AG04449 (cell line): Measurements from ENCODE around the gene CEP192.

Source experiments
- CTCF ChIA-PET: fragments of 350-600 bp; formaldehyde crosslinking; extraction: SDS; loops from one replicate; lab custom pipeline; 2021; ENCODE audit warnings: antibody characterized with exemption; lab: Yijun Ruan, JAX
- POLR2A ChIA-PET: fragments of 400-600, 350-600 bp; formaldehyde crosslinking; extraction: SDS; loops from one replicate; lab custom pipeline; 2020; ENCODE audit warnings: antibody characterized with exemption, inconsistent platforms; lab: Yijun Ruan, JAX
- DNase-seq: peaks from one replicate; pipeline ENCODE4 v3.0.0-alpha.2; 2010; ENCODE audit warnings: low read depth, low spot score
- H3K4me3 ChIP-seq: 2 replicates; pipeline ENCODE4 v1.5.1; 2011; ENCODE audit warnings: low read depth, mild to moderate bottlenecking, control low read depth, low read length
- CTCF ChIP-seq: IDR thresholded peaks from one replicate; pipeline ENCODE4 v1.5.1; 2011; ENCODE audit warnings: mild to moderate bottlenecking, moderate library complexity, low read length, control low read depth, inconsistent platforms; ENCODE audit not compliant: insufficient read depth; ENCODE audit errors: missing control alignments

Gene CEP192

GRCh38 chr18:12948050-12948804 lies 42.9 kb upstream of the CEP192 start:
- TF ChIP-seq CTCF: no peak
- peak overlapping the region; percentile 78 for H3K4me3 ChIP-seq
- ChIA-PET POLR2A (interaction anchor here (0.7 kb wide), 1 partner anchor 13 kb away, joined by 3 read pairs; no protein-coding TSS in a partner anchor), CTCF (interaction anchor here (0.6 to 1.7 kb wide), 2 partner anchors 199 to 203 kb away, joined by 3 to 5 read pairs; no protein-coding TSS in a partner anchor)
- DNase-seq: no peak

GRCh38 chr18:12958478-12958877 lies 32.7 kb upstream of the CEP192 start:
- H3K4me3 ChIP-seq: no peak overlapping the region
- ChIA-PET CTCF (no interaction called here), POLR2A (no interaction called here)
- no peak for TF ChIP-seq CTCF
- no peak for DNase-seq

GRCh38 chr18:12960395-12960794 lies 30.8 kb upstream of the CEP192 start:
- CTCF ChIA-PET: no interaction called here
- H3K4me3 ChIP-seq: no peak overlapping the region

GRCh38 chr18:12960853-12961397 lies 30.2 kb upstream of the CEP192 start:
- POLR2A ChIA-PET: interaction anchor here (1.0 kb wide), 1 partner anchor 13 kb away, joined by 3 read pairs; the partner anchor contains the start of gene SEH1L
- no peak for DNase-seq
- no peak overlapping the region for H3K4me3 ChIP-seq
- TF ChIP-seq CTCF: no peak
- CTCF ChIA-PET: no interaction called here

More at GRCh38 chr18:12960395-12960794, 30.8 kb upstream of the CEP192 start:
- POLR2A ChIA-PET: no interaction called here
- no peak for TF ChIP-seq CTCF
- no peak for DNase-seq

GRCh38 chr18:12963069-12963468 lies 28.1 kb upstream of the CEP192 start:
- no peak for DNase-seq
- H3K4me3 ChIP-seq: no peak overlapping the region
- POLR2A ChIA-PET: no interaction called here
- CTCF ChIA-PET: interaction anchor here (1.0 kb wide), 1 partner anchor 70 kb away, joined by 3 read pairs; no protein-coding TSS in a partner anchor
- TF ChIP-seq CTCF: no peak

- no peak for TF ChIP-seq CTCF
- ChIA-PET POLR2A (no interaction called here), CTCF (no interaction called here)
- no peak for DNase-seq
- H3K4me3 ChIP-seq: no peak overlapping the region
These were observed 23.0 kb upstream of the CEP192 start for GRCh38 chr18:12968115-12968514.
